Skeletal muscle tissue (tissue), 4 donors: ENCODE measurements around the gene STARD7. TPM values are rescaled to one million over a fixed set of nuclear protein-coding genes. Genes with fewer than 3 reads are reported as not detected.

Source experiments
- H3K27ac ChIP-seq: one replicate; pipeline ENCODE4 v1.7.0; 2013; ENCODE audit warnings: mild to moderate bottlenecking, low read depth, low read length, inconsistent platforms
- H3K27me3 ChIP-seq, 3 donors: one replicate each; pipeline ENCODE4 v1.7.0; 2013; ENCODE audit warnings: low read length in 3 of 3; ENCODE audit not compliant: control insufficient read depth in 3 of 3, insufficient read depth in 3 of 3
- H3K36me3 ChIP-seq, 3 donors: one replicate each; pipeline ENCODE4 v1.7.0; 2013; ENCODE audit warnings: low read length in 3 of 3; ENCODE audit not compliant: control insufficient read depth in 3 of 3, insufficient read depth in 3 of 3
- H3K4me1 ChIP-seq, 3 donors: one replicate each; pipeline ENCODE4 v1.7.0; 2013; ENCODE audit warnings: low read length in 3 of 3, mild to moderate bottlenecking in 3 of 3; ENCODE audit not compliant: control insufficient read depth in 3 of 3, insufficient read depth in 3 of 3
- H3K4me3 ChIP-seq, 3 donors: one replicate each; pipeline ENCODE4 v1.7.0; 2013; ENCODE audit warnings: low read length in 3 of 3
- H3K9ac ChIP-seq, 3 donors: one replicate each; pipeline ENCODE4 v1.7.0; 2013; ENCODE audit warnings: low read length in 3 of 3, mild to moderate bottlenecking in 3 of 3, moderate library complexity in 2 of 3, low read depth in 1 of 3
- H3K9me3 ChIP-seq, 3 donors: one replicate each; pipeline ENCODE4 v1.7.0; 2013; ENCODE audit warnings: low read length in 3 of 3; ENCODE audit not compliant: control insufficient read depth in 3 of 3
- total RNA-seq: library from RNA; depleted of rRNA; stranded (reverse); fragments of >200 nt; gene quantifications from one replicate; pipeline ENCODE4 v1.2.3, GENCODE V29; 2014
- donor health status: Osteomylitis.

STARD7 gene
- total RNA-seq, 1 donor from 2014 or later: 185 TPM

DNA sequence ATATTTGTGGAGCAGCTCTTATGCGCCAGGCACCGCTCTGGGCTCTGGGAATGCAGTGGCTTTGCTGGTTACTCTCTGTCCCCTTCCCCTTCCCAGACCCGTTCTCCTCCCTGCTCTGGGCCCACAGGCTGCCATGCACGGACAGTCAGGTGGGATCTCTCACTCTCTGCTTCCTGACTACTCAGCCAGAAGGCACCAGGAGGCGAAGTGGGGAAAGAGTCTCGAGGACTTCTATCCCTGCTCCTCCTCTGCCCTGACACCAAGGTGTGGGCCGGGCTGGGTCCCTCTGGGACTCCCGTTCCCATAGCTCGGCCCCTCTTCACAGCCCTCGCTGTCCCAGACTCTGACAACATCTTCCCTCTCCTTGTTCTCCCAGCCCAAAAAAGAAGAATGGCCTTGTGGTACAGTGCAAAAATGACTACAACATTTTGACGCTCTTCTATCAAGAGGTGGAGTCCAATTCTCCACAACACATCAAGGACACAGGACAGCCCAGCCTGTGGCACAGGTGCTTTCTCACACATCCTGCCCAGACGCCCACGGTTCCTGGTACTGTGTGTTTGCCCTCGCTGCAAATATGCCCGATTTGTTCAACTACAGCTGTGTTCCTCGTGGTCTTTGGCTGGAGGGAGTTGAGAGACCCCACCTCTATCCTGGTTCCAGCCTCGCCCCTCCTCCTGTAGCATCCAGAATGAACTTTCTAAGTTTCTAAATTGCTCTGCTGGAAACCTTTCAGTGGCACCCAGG is 49.4 kb downstream of the STARD7 start:
- H3K27me3 ChIP-seq: peaks cover 0 to 6% (median 0%) of the 10 kb centered on the region in 3 donors
- H3K9me3 ChIP-seq: no peaks in the 10 kb centered on the region
- H3K4me3 ChIP-seq: no peak overlapping the region
- no peaks in the 10 kb centered on the region for H3K4me1 ChIP-seq
- no peaks in the 10 kb centered on the region for H3K36me3 ChIP-seq
- H3K9ac ChIP-seq: no peak overlapping the region
- H3K27ac ChIP-seq: no peak overlapping the region

DNA sequence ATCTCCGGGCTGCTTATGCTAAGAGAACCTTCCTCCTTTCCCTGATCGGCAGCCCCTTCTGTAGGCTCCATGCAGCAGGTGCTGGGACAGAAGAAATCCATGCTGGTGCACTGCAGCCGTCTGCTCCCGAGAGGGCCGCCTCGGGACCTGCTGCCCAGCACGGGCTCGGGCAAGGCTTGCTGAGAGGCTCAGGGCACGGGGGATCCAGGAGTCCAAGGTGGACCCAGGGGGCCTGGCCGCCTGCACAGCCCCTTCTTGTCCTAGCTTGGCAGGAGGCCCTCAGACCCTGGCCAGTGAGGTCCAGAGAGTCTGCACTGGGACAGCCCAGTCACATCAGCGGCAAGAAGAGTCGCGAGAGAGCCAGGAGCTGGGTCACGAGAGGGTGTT is 50.1 kb downstream of the STARD7 start:
- no peaks in the 10 kb centered on the region for H3K9me3 ChIP-seq
- H3K4me3 ChIP-seq: no peak overlapping the region
- H3K36me3 ChIP-seq: no peaks in the 10 kb centered on the region
- H3K4me1 ChIP-seq: no peaks in the 10 kb centered on the region
- H3K27ac ChIP-seq: no peak overlapping the region
- H3K27me3 ChIP-seq: peaks cover 0 to 6% (median 0%) of the 10 kb centered on the region in 3 donors
- no peak overlapping the region for H3K9ac ChIP-seq

DNA sequence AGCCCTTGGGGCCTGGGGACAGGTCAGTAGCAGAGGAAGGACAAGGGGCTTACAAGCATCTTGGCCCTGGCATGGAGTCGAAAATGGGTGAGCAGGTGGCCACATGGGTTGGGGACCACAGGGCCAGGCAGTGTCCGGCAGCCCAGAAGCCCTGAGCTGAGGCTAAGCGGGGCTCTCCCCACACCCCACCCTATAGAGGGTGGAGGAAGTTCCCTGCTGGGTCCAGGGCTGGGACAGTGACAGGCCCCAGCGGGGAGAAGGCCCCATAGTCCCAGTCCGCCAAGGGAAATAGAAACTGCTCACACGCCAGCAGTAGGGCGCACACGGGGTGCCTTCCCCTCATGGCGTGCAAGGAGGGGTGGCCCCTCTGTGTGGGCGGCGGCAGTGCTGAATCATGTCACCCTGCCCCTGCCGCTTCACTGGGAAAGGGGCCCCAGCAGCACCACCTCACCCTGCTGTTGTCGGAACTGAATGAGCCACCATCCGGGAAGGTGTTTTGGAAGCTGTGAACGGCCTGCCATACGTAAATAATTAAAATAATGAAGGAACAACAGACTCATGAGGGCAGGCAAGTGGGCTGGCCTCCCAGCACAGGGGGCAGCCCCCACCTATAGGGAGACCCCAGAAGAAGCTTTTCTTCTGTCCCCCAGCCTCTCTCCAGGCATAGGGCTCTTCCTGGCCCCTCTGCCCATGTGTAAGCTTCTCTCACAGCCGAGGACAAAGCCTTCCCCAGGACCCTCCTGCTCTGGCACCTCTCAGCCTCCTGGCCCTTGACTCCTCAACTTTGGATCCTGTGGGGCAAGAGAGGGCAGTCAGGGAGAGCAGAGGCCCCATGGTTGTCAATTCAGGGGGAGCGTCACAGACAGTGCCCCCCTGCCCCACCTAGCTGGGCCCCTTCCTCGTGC is 50.7 kb downstream of the STARD7 start:
- Histone ChIP-seq H3K36me3 (no peaks in the 10 kb centered on the region), H3K27ac (no peak overlapping the region), H3K27me3 (peaks cover 0 to 6% (median 0%) of the 10 kb centered on the region in 3 donors), H3K4me1 (no peaks in the 10 kb centered on the region), H3K4me3 (no peak overlapping the region), H3K9ac (no peak overlapping the region), H3K9me3 (no peaks in the 10 kb centered on the region)

DNA sequence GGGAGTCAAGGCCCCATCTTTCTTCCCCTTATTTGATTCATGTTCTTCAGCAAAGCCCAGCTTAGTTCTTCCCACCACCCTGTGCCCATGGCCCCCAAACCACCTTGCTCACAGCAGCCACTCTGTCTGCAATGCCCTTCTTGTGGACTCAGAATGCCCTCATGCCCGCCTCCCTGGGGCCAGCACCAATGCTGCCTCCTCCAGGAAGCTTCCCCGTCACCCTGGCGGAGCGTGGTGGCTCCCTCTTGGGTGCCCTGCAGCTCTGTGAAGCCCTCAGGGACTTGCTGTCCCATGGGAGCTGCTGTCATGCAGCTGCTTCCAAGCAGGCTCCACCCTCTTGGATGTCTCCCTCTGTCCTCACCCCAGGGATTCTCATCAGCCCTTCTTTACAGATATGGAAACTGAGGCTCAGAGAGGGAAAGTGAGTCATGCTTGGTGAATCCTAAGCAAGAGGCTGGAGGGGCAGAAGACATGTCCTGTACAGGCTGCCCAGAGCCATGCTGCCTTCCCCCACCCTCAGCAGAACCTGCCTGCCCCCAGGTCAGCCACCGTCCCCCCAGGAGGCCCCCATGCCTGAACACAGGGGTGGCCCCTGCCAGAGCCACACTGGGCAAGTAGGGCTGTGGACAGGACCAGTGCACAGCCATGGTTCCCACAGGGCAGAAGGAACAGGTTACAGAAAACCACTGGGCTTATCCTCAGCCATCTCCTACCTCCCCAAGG is 51.5 kb downstream of the STARD7 start:
- Histone ChIP-seq H3K9me3 (no peaks in the 10 kb centered on the region), H3K36me3 (no peaks in the 10 kb centered on the region), H3K27me3 (peaks cover 0 to 6% (median 0%) of the 10 kb centered on the region in 3 donors), H3K9ac (no peak overlapping the region), H3K4me1 (no peaks in the 10 kb centered on the region), H3K4me3 (no peak overlapping the region), H3K27ac (no peak overlapping the region)

DNA sequence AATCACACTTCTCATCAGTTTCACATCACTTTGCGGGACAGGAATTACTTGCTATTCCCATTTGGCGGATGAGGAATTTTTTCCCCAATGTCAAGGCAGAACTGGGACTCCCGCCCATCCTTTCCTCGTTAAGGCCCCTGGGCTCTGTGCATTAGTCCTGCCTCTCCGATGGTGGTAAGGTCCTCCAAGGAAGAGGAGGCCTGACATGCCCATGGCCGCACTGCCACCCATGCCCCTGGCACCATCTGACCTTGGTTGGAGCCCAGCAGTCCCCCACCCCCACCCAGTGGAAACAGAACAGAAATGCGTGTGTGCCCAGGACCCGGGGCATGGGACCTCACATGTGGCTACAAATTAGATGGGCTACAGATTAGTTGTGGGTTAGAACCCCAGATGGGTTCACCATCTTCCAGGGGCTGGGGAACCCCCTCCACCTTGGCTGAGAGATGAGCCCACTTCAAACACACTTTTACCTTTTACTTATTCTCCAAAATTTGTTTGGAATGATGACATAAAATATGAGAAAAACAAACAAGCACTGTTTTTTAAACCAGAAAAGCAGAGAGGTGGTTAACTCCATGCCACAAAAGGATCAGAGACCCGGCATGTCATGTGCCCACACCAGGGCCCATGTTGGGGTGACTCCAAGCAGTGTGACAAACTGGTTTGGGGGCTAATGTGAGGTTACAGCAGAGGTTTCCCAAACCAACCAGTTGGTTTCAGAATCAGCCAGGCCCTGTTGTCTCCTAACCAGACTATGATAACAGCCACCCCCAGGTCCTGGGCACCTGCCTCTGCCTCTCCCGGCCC is 52.4 kb downstream of the STARD7 start:
- no peak overlapping the region for H3K27ac ChIP-seq
- H3K36me3 ChIP-seq: no peaks in the 10 kb centered on the region
- no peak overlapping the region for H3K4me3 ChIP-seq
- H3K9me3 ChIP-seq: no peaks in the 10 kb centered on the region
- H3K4me1 ChIP-seq: no peaks in the 10 kb centered on the region
- H3K27me3 ChIP-seq: peaks cover 0 to 6% (median 0%) of the 10 kb centered on the region in 3 donors
- H3K9ac ChIP-seq: no peak overlapping the region

DNA sequence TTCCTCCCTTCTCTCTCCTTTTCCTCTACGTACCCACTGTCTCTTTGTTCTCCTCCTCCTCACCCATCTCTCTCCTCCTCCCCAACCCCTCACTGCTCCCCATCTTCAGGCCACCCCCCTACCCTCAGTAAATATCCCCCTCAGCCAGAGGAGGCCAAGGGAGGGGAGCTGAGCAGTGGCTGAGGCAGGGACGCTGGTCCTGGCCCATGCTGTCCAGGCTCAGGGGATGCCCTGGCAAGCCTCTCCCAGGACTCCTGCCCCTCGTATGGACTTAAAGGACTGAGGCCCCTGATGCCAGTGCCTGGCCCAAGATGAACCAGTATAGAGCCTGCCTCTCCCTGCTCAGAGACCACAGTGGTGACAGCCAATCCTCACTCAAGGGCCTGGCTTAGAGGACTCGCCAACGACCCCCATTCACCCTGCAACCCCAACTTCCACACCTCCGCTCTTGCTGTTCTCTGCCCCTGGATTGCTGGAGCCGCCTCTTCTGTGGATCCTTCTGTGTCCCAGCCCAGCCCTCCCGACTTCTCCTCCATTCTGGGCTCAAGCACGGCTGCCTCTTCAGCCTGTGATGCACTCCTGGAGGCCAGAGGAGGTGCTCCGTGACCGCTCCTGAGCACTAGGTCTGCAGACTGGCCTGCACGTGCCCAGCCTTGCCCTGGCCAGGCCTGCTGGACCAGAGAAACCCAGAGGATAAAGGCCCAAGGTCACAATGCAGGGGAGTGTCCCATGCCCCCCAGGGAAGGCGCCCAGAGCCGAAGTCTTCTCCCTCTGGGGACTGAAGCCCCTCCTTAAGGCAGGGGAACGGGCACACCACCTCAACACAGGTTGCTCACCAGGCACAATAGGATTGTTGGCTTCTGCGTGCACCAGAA is 53.9 kb downstream of the STARD7 start:
- H3K4me1 ChIP-seq: no peaks in the 10 kb centered on the region
- no peaks in the 10 kb centered on the region for H3K36me3 ChIP-seq
- H3K4me3 ChIP-seq: no peak overlapping the region
- no peak overlapping the region for H3K9ac ChIP-seq
- H3K27ac ChIP-seq: no peak overlapping the region
- no peaks in the 10 kb centered on the region for H3K9me3 ChIP-seq
- H3K27me3 ChIP-seq: peaks cover 0 to 6% (median 0%) of the 10 kb centered on the region in 3 donors

DNA sequence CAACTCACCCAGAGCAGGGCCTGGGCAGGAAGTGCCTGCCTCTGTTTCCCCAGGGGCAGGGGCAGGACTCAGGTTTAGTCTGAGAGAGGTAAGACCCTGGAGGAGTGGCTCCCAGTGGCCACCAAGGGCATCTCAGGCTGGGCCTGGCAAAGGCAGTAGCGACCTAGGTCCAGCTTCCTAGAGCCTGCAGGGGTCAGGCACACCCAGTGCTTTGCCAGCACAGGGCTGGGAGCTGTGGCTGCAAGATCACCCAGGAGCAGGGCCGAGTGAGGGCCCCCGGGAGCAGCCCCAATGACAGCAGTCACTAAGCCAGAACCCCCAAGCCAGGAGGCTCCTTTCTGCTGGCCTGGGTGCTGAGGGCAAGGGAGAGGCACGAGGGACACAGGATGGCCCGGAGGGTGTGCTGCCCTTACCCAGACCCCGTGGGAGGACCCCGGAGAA is 54.6 kb downstream of the STARD7 start:
- no peak overlapping the region for H3K9ac ChIP-seq
- H3K4me3 ChIP-seq: no peak overlapping the region
- H3K27ac ChIP-seq: no peak overlapping the region
- peaks cover 0 to 6% (median 0%) of the 10 kb centered on the region in 3 donors for H3K27me3 ChIP-seq
- H3K36me3 ChIP-seq: no peaks in the 10 kb centered on the region
- no peaks in the 10 kb centered on the region for H3K4me1 ChIP-seq
- H3K9me3 ChIP-seq: no peaks in the 10 kb centered on the region

DNA sequence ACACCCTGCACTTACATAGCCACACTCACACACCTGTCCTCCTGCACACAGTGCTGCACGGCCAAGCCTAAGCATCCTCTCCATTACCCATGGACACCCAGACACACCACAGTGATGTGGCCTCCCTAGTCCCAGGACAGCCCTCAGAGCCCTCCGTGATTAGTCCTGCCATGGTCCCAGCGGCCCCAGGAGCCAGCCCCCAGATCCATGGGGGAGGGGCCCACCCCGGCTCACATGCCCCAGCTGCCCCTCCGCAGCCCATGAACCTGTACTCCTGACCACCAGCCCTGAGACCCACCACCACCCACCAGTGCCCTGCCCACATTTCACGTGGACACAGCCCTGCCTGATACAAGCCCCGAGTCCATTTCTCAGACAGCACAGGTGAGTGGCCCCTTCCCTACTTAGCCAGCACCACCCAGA is 55.3 kb downstream of the STARD7 start:
- no peak overlapping the region for H3K27ac ChIP-seq
- no peaks in the 10 kb centered on the region for H3K4me1 ChIP-seq
- H3K27me3 ChIP-seq: peaks cover 0 to 6% (median 0%) of the 10 kb centered on the region in 3 donors
- H3K9me3 ChIP-seq: no peaks in the 10 kb centered on the region
- H3K4me3 ChIP-seq: no peak overlapping the region
- no peak overlapping the region for H3K9ac ChIP-seq
- no peaks in the 10 kb centered on the region for H3K36me3 ChIP-seq
